Stimulated activated naive CD8-positive, alpha-beta T cell treated with anti-CD3 and anti-CD28 coated beads, Interleukin-15, amount 100 ng/mL, for 72 hours (primary cell): Measurements from ENCODE around the gene GALNT2.

ENCODE experiments used
- ATAC-seq: fragments of 150-1000 bp; cut with Tn5 transposase; 2 replicates; pipeline ENCODE4 v1.10.0; 2021; ENCODE audit warnings: mild to moderate bottlenecking, moderate library complexity
- DNase-seq, 2 donors: peaks; one replicate each; pipeline ENCODE4 v3.0.0; 2021 to 2022
- H3K27ac Mint-ChIP-seq, 2 donors: one replicate each; pipeline ENCODE4 v1.8.0; 2022; ENCODE audit warnings: mild to moderate bottlenecking in 2 of 2, mixed read lengths in 2 of 2, moderate library complexity in 2 of 2
- H3K27me3 Mint-ChIP-seq: one replicate; pipeline ENCODE4 v1.8.0; 2022; ENCODE audit warnings: mixed read lengths
- H3K4me1 Mint-ChIP-seq: one replicate; pipeline ENCODE4 v1.8.0; 2022; ENCODE audit warnings: mild to moderate bottlenecking, mixed read lengths
- H3K4me3 Mint-ChIP-seq, 2 donors: one replicate each; pipeline ENCODE4 v1.8.0; 2022; ENCODE audit warnings: mild to moderate bottlenecking in 2 of 2, mixed read lengths in 2 of 2, moderate library complexity in 1 of 2
- H3K9me3 Mint-ChIP-seq, 2 donors: one replicate each; pipeline ENCODE4 v1.8.0; 2022; ENCODE audit warnings: mixed read lengths in 2 of 2

GALNT2 gene

DNA sequence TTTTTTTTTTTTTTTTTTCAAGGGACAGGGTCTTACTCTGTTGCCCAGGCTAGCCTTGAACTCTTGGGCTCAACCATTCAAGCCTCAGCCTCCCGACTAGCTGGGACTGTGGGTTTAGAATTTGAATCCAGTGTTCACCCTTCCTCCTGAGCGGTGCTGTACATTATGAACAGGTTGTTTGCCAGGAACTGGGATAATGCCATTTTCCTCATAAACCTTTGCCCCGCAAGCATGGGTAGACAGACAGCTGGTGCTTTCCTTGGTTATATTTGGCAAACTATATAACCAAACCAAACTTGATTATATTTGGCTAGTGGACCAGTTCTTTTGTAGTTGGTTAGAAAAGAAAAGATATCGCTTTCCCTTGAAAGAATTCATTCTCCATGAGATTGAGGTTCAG, 54.9 kb downstream of the GALNT2 start:
- Mint-ChIP-seq H3K4me1 (peaks cover 96% of the 10 kb centered on the region), H3K9me3 (no peaks in the 10 kb centered on the region), H3K27ac (no peak overlapping the region), H3K4me3 (no peak overlapping the region), H3K27me3 (no peaks in the 10 kb centered on the region)
- DNase-seq (no peak), ATAC-seq (no peak)

DNA sequence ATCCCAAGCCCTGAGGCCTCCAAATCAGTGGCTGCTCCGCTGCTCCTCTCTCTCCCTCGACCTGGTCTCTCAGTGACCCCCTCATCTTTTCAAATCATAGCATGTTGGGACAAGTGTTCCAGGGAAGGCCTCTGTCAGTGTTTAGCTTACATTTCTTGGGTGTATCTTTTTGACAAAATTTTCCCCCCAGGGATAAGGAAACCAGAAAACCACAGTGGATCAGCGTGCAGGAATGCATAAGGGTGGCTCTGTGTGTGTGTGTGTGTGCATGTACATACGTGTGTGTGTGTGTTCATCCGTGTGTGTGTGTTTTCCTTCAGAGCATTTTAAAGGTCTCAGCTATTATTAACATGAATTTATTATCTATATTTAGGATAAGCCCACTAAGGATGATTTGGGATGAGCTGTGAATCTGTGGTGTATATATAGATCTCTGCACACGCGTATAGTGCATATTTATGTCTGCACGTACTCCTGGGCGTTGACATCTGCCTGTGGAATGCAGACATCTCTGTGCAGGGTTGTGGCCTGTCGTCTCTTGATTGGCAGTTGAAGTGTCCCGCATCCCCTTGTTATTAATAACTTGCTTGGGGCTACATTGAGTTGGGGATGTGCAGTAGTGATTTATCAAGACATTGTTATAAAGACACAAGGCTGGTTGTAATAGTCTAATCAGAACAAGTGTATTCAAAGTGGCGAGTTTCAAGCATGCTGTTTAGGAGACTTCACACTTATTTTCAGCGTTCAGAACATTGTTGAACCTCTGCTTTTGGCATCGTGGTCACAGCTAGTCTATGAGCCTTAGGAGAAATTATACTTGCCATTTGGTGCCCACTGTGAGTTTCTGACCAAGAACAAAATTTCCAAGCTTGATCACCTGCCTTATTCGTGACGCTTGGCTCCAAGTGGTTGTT, 55.6 kb downstream of the GALNT2 start:
- H3K4me3 Mint-ChIP-seq, result peak overlapping the region in 1 of 2 donors; percentile 75
- H3K4me1 Mint-ChIP-seq, result peaks cover 96% of the 10 kb centered on the region
- DNase-seq, result no peak
- H3K9me3 Mint-ChIP-seq, result no peaks in the 10 kb centered on the region
- no peaks in the 10 kb centered on the region for H3K27me3 Mint-ChIP-seq
- peak overlapping the region in 1 of 2 donors; percentile 95 for H3K27ac Mint-ChIP-seq
- ATAC-seq, result no peak

DNA sequence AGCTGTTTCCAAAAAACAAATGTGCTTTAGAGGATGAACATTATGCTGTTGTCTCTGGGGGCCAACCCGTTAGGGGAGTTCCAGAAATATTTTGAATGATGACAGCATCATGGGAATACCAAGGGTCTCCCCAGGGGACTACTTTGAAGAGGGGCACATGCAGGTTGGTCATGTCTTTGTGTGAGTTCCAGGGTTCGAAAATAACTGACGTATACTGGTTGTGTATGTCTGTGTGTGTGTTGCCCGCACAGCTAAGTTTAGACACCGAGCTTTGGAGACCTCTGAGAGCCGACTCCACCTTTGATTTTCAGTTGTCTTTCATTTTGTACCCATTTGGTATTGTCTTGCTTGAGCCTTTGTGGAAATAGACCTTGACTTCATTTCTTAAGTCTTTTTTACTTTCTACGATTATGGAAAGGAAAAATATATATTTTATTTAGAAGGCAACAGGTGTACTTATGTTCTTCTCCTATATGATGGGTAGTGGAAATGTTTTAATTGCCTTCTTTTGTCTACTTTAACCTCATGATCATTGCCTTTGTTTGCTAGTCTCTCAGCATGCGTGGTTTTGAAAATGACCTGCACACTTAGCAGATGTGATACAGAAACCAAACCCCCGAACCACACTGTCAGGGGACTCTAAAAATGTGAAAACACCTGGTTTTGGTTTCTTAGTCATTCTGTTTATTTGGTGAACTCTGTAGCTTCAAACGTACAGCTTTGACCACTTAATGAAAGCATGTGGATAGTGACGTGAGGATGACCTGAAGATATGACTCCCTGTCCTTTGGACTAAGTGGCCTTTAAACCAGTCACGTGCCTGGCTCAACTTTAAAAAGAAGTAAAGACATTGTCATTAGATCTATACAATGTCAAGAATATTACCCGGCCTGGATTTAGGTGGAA, 56.5 kb downstream of the GALNT2 start:
- peaks cover 96% of the 10 kb centered on the region for H3K4me1 Mint-ChIP-seq
- peak overlapping the region; percentile 20 to 95 for H3K27ac Mint-ChIP-seq
- H3K27me3 Mint-ChIP-seq, result no peaks in the 10 kb centered on the region
- ATAC-seq, result peak; percentile 87
- DNase-seq, result peak; percentile 42 to 73
- H3K4me3 Mint-ChIP-seq, result peak overlapping the region; percentile 68 to 75
- H3K9me3 Mint-ChIP-seq, result no peaks in the 10 kb centered on the region

- H3K4me1 Mint-ChIP-seq, result peaks cover 91% of the 10 kb centered on the region
- H3K27ac Mint-ChIP-seq, result peak overlapping the region; percentile 20 to 95
- ATAC-seq, result peak; percentile 16
- H3K27me3 Mint-ChIP-seq, result no peaks in the 10 kb centered on the region
- DNase-seq, result no peak
- no peaks in the 10 kb centered on the region for H3K9me3 Mint-ChIP-seq
- H3K4me3 Mint-ChIP-seq, result peak overlapping the region; percentile 68 to 75
These were observed 57.4 kb downstream of the GALNT2 start for GRCh38 chr1:230124186-230125128.

GRCh38 chr1:230125141-230125540, 58.1 kb downstream of the GALNT2 start:
- H3K4me3 Mint-ChIP-seq, result peak overlapping the region; percentile 68 to 75
- DNase-seq (no peak), ATAC-seq (no peak)
- no peaks in the 10 kb centered on the region for H3K27me3 Mint-ChIP-seq
- no peaks in the 10 kb centered on the region for H3K9me3 Mint-ChIP-seq
- peak overlapping the region; percentile 31 to 59 for H3K27ac Mint-ChIP-seq
- H3K4me1 Mint-ChIP-seq, result peaks cover 89% of the 10 kb centered on the region

- Mint-ChIP-seq H3K27me3 (no peaks in the 10 kb centered on the region), H3K4me1 (peaks cover 87% of the 10 kb centered on the region), H3K27ac (peak overlapping the region in 1 of 2 donors; percentile 88), H3K9me3 (no peaks in the 10 kb centered on the region), H3K4me3 (peak overlapping the region; percentile 68 to 75)
- ATAC-seq (peak; percentile 57), DNase-seq (peak in 1 of 2 donors; percentile 56)
These were observed 58.8 kb downstream of the GALNT2 start for GRCh38 chr1:230125640-230126528.

DNA sequence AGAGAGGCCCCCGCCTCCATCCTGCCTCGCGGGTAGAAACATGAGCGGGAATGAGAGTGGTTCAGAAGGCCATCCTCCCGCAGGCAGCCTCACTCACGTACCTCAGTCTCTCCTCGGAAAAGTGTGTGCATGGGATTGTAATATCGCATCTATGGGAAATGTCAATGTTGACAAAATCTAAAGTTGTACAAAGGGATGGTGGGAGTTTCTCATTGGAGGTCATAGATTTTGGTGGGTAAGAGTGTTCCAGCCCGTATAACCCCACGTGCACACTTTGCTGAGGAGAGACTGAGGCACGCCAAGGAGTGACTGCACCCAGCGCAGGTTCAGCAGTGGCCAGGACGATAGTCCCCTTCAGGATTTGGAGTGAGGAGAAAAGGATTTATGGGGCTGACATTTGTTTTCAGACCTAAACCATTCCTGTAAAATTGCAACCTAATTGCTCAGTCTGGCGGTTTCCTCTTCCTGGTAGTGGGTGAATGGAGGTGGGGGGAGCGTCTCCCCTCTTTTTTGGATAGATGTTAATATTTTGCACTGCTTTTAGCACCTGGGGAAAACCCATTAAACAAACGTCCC, 59.6 kb downstream of the GALNT2 start:
- no peak for ATAC-seq
- Mint-ChIP-seq H3K4me3 (peak overlapping the region; percentile 68 to 75), H3K9me3 (no peaks in the 10 kb centered on the region)

GRCh38 chr1:230127105-230128054, 60.3 kb downstream of the GALNT2 start:
- H3K27ac Mint-ChIP-seq, result peak overlapping the region; percentile 64 to 79
- DNase-seq (peak in 1 of 2 donors; percentile 65), ATAC-seq (peak; percentile 71)
- H3K27me3 Mint-ChIP-seq, result no peaks in the 10 kb centered on the region
- peaks cover 84% of the 10 kb centered on the region for H3K4me1 Mint-ChIP-seq
- no peaks in the 10 kb centered on the region for H3K9me3 Mint-ChIP-seq
- peak overlapping the region; percentile 68 to 75 for H3K4me3 Mint-ChIP-seq

More for the DNA sequence above, 59.6 kb downstream of the GALNT2 start:
- Mint-ChIP-seq H3K27me3 (no peaks in the 10 kb centered on the region), H3K4me1 (peaks cover 84% of the 10 kb centered on the region), H3K27ac (peak overlapping the region; percentile 30 to 72)
- no peak for DNase-seq

- peak overlapping the region in 1 of 2 donors; percentile 33 for H3K27ac Mint-ChIP-seq
- no peak overlapping the region for H3K4me3 Mint-ChIP-seq
- peaks cover 83% of the 10 kb centered on the region for H3K4me1 Mint-ChIP-seq
- H3K9me3 Mint-ChIP-seq, result no peaks in the 10 kb centered on the region
- no peak for DNase-seq
- ATAC-seq, result no peak
- H3K27me3 Mint-ChIP-seq, result no peaks in the 10 kb centered on the region
These were observed 61.7 kb downstream of the GALNT2 start for GRCh38 chr1:230128569-230129285.

GRCh38 chr1:230129341-230129740, 62.3 kb downstream of the GALNT2 start:
- Mint-ChIP-seq H3K27me3 (no peaks in the 10 kb centered on the region), H3K4me1 (peaks cover 83% of the 10 kb centered on the region), H3K27ac (no peak overlapping the region), H3K4me3 (no peak overlapping the region), H3K9me3 (no peaks in the 10 kb centered on the region)
- ATAC-seq (no peak), DNase-seq (no peak)

DNA sequence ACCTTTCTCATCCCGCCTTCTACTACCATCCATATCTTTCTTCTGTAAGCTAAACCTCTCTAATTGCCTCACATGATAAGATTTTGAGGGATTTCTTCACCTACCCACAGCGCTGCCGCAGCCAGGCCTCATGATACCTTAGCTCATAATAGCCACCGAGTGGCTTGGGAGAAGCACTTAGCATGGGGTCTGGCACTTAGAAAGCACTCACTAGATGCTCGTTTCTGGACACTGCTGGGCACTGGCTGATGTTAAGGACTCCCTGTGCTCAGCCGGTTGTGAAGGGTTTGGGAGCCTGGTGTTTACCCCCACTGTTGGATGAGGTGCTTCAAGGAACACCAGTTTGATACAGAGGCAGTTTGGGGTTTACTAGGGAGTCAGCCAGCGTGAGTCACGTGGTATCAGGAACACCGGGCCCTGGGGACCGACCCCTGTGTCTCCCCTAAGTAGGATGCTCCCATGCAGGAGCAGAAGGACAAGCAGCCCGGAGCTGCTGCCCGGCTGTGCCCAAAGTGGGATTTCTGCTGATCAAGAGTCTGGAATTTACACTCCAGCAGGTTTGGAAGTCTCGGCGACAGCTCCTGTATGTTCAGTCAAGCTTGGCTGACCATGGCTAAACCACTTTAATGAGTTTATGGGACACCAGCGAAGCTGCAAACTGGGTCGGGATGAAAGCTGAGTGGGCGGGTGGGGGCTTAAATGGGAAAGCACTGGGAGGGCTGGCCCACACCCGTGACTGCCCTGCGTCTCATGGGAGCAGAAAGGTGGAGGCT, 63.3 kb downstream of the GALNT2 start:
- ATAC-seq, result no peak
- DNase-seq, result no peak
- Mint-ChIP-seq H3K27me3 (no peaks in the 10 kb centered on the region), H3K4me1 (peaks cover 78% of the 10 kb centered on the region), H3K27ac (peak overlapping the region; percentile 82 to 84), H3K9me3 (no peaks in the 10 kb centered on the region), H3K4me3 (no peak overlapping the region)

DNA sequence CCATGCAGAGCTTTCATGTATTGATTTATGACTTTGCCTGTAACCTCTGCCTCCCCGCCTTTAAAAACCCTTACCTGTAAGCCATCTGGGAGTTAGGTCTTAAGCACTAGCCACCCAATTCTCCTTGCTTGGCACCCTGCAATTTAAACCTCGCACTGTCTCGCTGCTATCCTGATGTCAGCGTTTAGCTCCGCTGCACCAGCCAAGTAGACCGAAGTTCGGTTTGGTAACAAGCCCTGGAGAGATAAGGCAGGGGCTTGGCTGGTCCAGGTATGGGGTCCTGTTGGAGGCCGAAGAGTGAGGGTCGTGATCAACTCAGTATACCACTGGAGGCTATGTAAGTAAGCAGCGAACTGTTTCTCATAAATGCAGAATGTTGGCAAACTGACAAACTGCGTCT, 64.4 kb downstream of the GALNT2 start:
- Mint-ChIP-seq H3K9me3 (no peaks in the 10 kb centered on the region), H3K27me3 (no peaks in the 10 kb centered on the region), H3K27ac (no peak overlapping the region), H3K4me3 (no peak overlapping the region), H3K4me1 (peaks cover 72% of the 10 kb centered on the region)
- DNase-seq, result no peak
- ATAC-seq, result no peak
